Stimulated activated CD4-positive, alpha-beta T cell treated with anti-CD3 and anti-CD28 coated beads, TNF-alpha, amount 100 ng/mL, for 48 hours (primary cell): Measurements from ENCODE around the gene ADAM20.
"Not testable (repeated sequence)": the region's sequence is repeated elsewhere in the genome, so short reads cannot be mapped to it uniquely, and the experiment has no call there.

Source experiments
- DNase-seq, 3 donors: peaks; one replicate each; pipeline ENCODE4 v3.0.0-alpha.2; 2020; ENCODE audit warnings: low read depth in 3 of 3

Gene ADAM20

DNA sequence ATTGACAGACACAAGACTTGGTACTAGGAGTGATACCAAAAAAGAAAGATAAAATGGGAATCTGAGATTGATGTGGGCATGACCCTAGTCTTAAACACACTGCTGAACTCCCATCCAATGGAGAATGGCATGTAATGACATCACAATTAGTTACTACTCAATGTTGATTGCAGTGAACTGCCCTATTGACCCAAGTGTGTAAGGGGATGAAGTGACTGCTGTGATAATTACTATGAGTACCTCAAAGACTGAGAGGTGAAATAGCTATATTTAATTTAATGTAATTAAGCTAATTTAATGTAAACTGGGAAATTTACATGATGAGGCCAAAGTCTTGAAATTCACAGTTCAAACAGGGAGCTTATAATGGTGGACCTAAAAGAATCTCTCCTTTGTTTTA is at the start of gene ADAM20:
TSS of gene ADAM20 (minus strand) at position 101 of the 400 bp plus-strand sequence. CDS start 10,247 bp downstream, outside the sequence.
- no peak for DNase-seq

DNA sequence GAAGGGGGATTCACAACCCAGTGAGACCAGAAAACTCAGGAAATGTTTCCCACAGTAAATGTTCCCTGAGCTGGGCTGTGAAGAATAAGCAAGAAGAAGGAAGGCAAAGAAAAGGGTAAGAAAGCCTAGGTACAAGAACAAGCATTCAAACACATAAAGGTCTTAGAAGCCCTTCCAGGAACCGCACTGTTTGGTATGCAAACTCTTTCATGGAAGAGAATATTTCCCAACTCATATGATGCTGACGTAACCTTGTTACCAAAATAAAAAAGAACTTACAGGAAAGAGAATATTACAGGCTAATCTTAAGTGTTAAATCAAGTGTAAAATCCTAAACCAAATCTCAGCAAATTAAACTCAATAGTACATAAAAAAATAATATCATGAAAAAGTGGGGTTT is 42.1 kb upstream of the ADAM20 start:
- DNase-seq = no peak

GRCh38 chr14:70573050-70573449 is 38.2 kb upstream of the ADAM20 start:
- DNase-seq = no peak

- DNase-seq = no peak
Observed at GRCh38 chr14:70571139-70571538, 36.3 kb upstream of the ADAM20 start.

DNA sequence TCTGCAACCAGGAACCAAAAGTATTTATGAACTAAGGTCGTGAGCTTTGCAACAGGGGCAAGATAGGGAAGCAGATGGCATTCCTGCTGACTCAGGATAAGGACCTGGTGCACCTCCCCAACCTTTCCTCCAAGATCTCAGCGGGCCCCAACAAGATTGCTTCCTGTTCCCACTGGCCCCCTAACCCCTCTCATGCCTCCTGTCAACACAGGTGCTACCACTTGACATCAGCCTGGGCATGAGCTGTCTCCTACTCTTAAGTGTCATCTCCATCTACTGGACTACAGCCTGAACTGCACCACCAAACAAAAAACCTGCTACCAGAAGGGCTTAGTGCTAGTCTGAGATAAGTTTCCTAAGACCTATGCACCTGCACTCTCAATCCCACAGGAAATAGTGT is 33.0 kb upstream of the ADAM20 start:
- DNase-seq = peak in 1 of 3 donors; percentile 3

GRCh38 chr14:70563869-70564268 is 29.1 kb upstream of the ADAM20 start:
- no peak for DNase-seq

- no peak for DNase-seq
Observed at GRCh38 chr14:70563417-70563816, 28.6 kb upstream of the ADAM20 start.

DNA sequence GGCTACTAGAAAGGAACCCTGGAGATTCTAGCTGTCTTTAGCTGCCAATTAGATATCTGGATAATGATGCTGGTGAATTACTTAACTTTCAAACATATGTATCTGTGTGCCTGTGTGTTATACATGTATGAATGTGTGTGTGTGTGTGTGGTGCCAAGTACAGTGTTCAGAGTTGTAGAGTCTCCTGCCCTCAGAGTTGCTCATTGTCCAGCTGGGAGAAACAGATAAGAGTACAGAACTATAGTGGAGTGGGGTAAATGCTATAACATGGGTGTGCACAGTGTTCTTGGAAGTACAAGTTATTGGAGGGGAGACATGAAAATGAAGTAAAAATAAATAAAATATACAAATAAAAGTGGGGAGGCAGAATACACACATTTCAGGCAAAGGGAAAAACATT is 23.6 kb upstream of the ADAM20 start:
- no peak for DNase-seq

DNA sequence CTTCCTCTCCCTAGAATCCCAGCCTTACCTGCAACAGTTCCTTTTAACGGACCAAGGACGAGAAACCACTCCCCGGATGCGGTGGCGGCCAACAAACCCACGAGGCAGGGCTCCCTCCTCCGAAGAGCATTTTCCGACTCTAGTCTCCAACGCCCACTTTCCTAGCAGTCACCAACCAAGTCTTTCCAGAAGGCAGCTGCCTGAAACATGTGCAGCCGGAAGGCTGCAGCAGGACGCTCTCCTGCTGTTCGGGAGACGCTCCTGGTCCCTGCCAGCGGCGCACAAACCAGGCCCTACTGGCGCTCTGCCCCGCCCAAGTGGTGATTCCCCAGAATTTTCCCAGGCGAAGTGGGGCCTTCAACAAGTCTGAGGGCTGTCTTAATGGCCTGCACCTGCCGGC is 21.1 kb upstream of the ADAM20 start:
- DNase-seq = no peak

DNA sequence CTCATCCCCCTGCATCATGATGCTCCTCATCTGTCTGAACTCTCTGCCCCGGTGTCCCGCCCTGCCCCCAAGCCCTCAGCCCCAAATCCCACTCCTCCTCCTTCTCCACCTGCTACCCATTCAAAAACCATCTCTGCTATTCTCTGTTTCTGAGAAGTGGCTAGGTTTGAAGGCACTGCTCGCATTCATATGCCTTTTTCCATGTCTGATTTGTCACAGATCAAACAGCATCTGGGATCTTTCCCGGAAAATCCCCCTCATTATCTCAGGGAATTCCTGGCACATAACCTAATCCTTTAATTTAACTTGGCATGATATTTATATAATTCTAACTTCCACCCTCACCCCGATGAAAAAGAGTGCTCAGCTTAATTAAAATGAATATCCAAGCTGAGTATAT is 3.3 kb upstream of the ADAM20 start:
- DNase-seq = no peak

- DNase-seq = no peak
Observed at GRCh38 chr14:70536830-70537229, 2.0 kb upstream of the ADAM20 start.

- DNase-seq = no peak
Observed at GRCh38 chr14:70530417-70530816, 4.4 kb downstream of the ADAM20 start.

DNA sequence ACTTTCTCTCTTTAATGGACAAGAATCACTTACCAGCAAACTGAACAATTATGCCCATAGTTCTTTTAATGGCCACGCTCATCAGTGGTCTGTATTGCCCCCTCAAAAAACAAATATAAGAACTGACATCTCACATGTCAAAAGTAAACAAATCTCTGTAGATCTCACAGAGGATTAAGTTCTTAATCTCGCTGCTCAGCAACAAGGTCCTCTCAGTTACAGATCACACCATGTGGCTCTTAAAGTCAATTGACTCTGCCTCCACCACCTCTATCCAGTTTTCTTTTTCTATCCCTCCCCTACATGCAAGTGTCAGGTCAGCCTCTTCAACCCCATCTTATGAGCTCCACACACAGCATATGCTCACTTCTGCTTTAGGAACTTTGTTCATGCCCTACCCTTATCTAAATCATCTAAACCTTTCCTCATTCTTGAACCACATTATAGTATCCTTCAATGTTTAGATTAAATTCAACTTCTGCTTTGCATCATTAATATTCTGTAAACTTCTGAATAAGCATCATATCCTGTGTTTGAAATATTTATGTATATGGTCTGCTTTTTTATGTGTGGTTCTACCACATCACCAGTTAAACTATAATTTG is 7.2 kb downstream of the ADAM20 start:
- DNase-seq = no peak

DNA sequence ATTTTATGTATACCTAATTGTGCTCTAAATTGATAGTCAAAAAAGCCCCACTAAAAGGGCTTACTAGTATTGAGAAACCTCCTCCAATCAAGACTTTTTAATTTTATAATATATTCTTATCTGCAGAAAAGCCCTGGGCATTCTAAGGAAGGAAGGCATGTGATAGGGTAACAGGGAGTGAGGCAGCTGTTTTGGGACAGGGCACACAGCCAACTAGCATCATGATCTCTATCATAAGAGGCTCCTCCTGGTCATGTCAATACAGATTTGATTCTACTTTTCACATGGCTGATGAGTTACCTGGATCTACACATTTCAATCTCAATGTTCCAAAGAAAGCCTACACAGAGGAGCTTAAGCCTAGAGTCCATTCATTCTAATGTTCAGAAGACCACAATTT is 9.1 kb downstream of the ADAM20 start:
- no peak for DNase-seq

GRCh38 chr14:70515811-70516210 is 19.0 kb downstream of the ADAM20 start:
- no peak for DNase-seq

DNA sequence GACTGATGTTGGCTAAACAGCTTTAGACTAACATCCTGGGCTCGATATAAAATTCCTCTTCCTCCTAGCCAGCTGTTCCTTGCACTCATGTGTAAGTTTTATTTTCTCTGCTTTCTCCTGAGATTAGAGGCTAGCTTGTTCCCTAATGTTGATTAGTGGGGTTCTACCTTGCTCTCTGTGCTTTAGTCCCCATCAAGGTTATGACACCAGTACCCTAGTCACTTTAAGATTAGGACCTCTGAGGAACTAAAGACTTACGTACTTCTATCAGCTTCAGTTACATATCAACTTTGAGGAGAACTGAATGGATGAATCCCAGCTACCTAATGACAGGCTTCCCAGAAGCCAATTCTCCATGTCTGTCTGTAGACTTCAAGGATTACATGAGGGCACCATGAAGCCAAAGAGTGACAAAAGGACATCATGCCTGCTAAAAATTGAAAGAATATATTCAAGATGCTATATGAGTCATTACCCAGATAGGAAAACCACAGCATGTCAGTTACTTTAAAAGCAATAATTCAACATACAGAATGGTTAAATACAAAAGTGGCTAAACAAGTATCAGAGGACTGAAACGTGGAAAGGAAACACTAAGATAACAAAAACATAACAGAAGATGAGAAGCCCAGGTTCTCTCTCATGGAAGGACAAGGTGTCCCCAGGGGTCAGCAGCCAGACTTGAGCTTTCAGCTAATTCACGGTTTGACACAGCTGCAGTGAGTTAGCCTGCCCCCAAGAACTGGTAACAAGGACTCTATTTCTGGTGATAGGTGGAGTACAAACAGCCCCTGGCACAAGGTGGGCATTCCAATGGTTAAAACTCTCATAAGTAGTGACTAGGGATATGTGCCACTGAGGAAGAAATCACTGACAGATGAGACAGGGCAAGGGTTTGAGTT is 20.4 kb downstream of the ADAM20 start:
- DNase-seq = no peak

GRCh38 chr14:70498191-70498590 is 36.6 kb downstream of the ADAM20 start:
- no peak for DNase-seq

DNA sequence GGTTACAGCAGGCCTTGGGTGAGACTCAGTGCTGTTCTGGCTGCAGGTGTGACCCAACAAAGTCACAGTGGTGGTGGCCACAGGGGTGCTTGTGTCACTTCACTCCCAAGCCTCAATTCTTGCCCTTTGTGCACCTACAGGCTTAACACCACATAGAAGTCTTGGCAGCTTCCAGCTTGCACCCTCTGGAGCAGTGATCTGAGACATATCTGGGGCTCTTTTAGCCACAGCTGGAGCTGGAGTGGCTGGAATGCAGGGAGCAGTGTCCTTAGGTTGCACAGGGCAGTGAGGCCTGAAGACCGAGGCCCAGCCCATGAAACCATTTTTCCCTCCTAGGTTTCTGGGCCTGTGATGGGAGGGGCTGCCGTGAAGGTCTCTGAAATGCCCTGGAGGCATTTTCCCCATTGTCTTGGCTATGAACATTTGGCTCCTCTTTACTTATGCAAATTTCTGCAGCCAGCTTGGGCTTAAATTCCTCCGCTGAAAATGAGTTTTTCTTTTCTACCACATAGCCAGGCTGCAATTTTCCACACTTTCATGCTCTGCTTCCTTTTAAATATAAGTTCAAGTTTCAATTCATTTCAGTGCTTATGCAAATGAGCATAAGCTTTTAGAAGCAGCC is 45.1 kb downstream of the ADAM20 start:
- no peak for DNase-seq

GRCh38 chr14:70477356-70478105 is 57.3 kb downstream of the ADAM20 start:
- DNase-seq = not testable (repeated sequence)

- DNase-seq = not testable (repeated sequence)
Observed at GRCh38 chr14:70475459-70475858, 59.3 kb downstream of the ADAM20 start.

GRCh38 chr14:70473825-70474224 is 61.0 kb downstream of the ADAM20 start:
- no peak for DNase-seq
